GM12878 (cell line): Measurements from ENCODE around the gene RAET1E. TPM values are rescaled to one million over a fixed set of nuclear protein-coding genes. Genes with fewer than 3 reads are reported as not detected.

Experiments
- ATAC-seq: fragments of 200-7000 bp; cut with Tn5 transposase; 3 replicates; pipeline ENCODE4 v1.9.1; 2020; ENCODE audit warnings: mild to moderate bottlenecking, moderate library complexity
- BruUV-seq: library from RNA; stranded (reverse); fragments of 400-500 nt; replicated peaks from 2 replicates; lab custom pipeline; 2021; lab: Mats Ljungman, UMichigan
- CTCF ChIA-PET: fragments of 300-600 bp; sonication (Branson Sonifier 250); formaldehyde crosslinking; extraction: SDS; loops from one replicate; lab custom pipeline; 2021; ENCODE audit warnings: inconsistent platforms; lab: Yijun Ruan, JAX
- POLR2A ChIA-PET: fragments of 350-600 bp; formaldehyde crosslinking; extraction: SDS; loops from one replicate; lab custom pipeline; 2021; ENCODE audit warnings: inconsistent platforms; lab: Charles Lee
- RAD21 ChIA-PET: fragments of 300-600 bp; sonication (Branson Sonifier 250); formaldehyde crosslinking; loops from one replicate; lab custom pipeline; 2023; ENCODE audit warnings: antibody characterized with exemption; ENCODE audit not compliant: unreplicated experiment; lab: Charles Lee
- SMC1A ChIA-PET: fragments of 300-600 bp; sonication (Branson Sonifier 250); formaldehyde crosslinking; loops from one replicate; lab custom pipeline; 2023; ENCODE audit not compliant: unreplicated experiment, uncharacterized antibody; lab: Charles Lee
- DNase-seq: peaks from one replicate; pipeline ENCODE4 v3.0.0-alpha.2; 2011; ENCODE audit warnings: low read depth, low spot score
- FAIRE-seq: peaks from 3 replicates; lab custom pipeline; 2011; peaks lifted over from hg19 to GRCh38; lab: Jason Lieb, UNC
- H2AFZ ChIP-seq: 2 replicates; pipeline ENCODE4 v1.6.0; 2011; ENCODE audit warnings: low read depth, low read length, control low read depth; ENCODE audit not compliant: control insufficient read depth
- H3K27ac ChIP-seq: 2 replicates; pipeline ENCODE4 v1.5.1; 2011; ENCODE audit warnings: control low read depth; ENCODE audit not compliant: control insufficient read depth, insufficient read depth
- H3K27me3 ChIP-seq, 2 experiments: replicated peaks in 1 of 2; 2 replicates each; pipeline versions ENCODE4 v1.6.0 to v1.6.1; 2011; ENCODE audit warnings: low read length in 1 of 2; ENCODE audit not compliant: control insufficient read depth in 2 of 2, insufficient read depth in 2 of 2
- H3K36me3 ChIP-seq, 2 experiments: 2 replicates each; pipeline ENCODE4 v1.5.1; 2011; ENCODE audit warnings: low read length in 1 of 2; ENCODE audit not compliant: control insufficient read depth in 2 of 2, insufficient read depth in 2 of 2
- H3K4me1 ChIP-seq: 2 replicates; pipeline ENCODE4 v1.6.1; 2011; ENCODE audit warnings: mild to moderate bottlenecking, low read length, moderate library complexity, mixed read lengths; ENCODE audit not compliant: control insufficient read depth, insufficient read depth
- H3K4me2 ChIP-seq: 2 replicates; pipeline ENCODE4 v1.6.0; 2011; ENCODE audit warnings: control low read depth; ENCODE audit not compliant: control insufficient read depth, insufficient read depth
- H3K4me3 ChIP-seq: fragments of 200-600 bp; sonication (generic); 2 replicates; pipeline ENCODE4 v1.5.1; 2016
- H3K79me2 ChIP-seq: 2 replicates; pipeline ENCODE4 v1.6.0; 2011; ENCODE audit warnings: low read length; ENCODE audit not compliant: control insufficient read depth, insufficient read depth
- H3K9ac ChIP-seq: 2 replicates; pipeline ENCODE4 v1.8.0; 2011; ENCODE audit warnings: low read length, control low read depth, mixed read lengths; ENCODE audit not compliant: control insufficient read depth, insufficient read depth
- H3K9me3 ChIP-seq: replicated peaks from 3 replicates; pipeline ENCODE4 v1.5.1; 2011; ENCODE audit warnings: mild to moderate bottlenecking, low read length; ENCODE audit not compliant: control insufficient read depth, insufficient read depth
- H4K20me1 ChIP-seq: 2 replicates; pipeline ENCODE4 v1.6.0; 2011; ENCODE audit not compliant: control insufficient read depth, insufficient read depth
- BACH1 ChIP-seq: fragments of 450-650 bp; IDR thresholded peaks from 2 replicates; pipeline ENCODE4 v1.6.1; 2017; ENCODE audit warnings: mild to moderate bottlenecking, borderline replicate concordance
- CBX5 ChIP-seq: sonication (generic); IDR thresholded peaks from 2 replicates; pipeline ENCODE4 v1.6.1; 2016; ENCODE audit warnings: low read depth, moderate library complexity, mild to moderate bottlenecking, inconsistent platforms
- CREB1 ChIP-seq: IDR thresholded peaks from 2 replicates; pipeline ENCODE4 v1.6.1; 2012; ENCODE audit warnings: low read depth, mild to moderate bottlenecking, inconsistent platforms
- ETV6 ChIP-seq, 2 experiments: fragments of 450-650 bp in 1 of 2; IDR thresholded peaks in 1 of 2; conservative IDR thresholded peaks in 1 of 2; 2 replicates each; pipeline ENCODE4 v1.6.1; 2014; ENCODE audit warnings: antibody characterized with exemption in 1 of 2, borderline replicate concordance in 1 of 2, low read depth in 1 of 2, mild to moderate bottlenecking in 1 of 2, moderate library complexity in 1 of 2
- FOS ChIP-seq: IDR thresholded peaks from 3 replicates; pipeline ENCODE4 v1.6.1; 2011; ENCODE audit warnings: borderline replicate concordance; ENCODE audit not compliant: insufficient read length; ENCODE audit errors: extremely low read depth
- GABPA ChIP-seq: IDR thresholded peaks from 2 replicates; pipeline ENCODE4 v1.6.1; 2014; ENCODE audit warnings: antibody characterized with exemption, low read depth, mild to moderate bottlenecking, inconsistent platforms
- HDGF ChIP-seq: fragments of 450-650 bp; IDR thresholded peaks from 2 replicates; pipeline ENCODE4 v1.6.1; 2016; ENCODE audit warnings: antibody characterized with exemption
- NR2C1 ChIP-seq: fragments of 450-650 bp; IDR thresholded peaks from 2 replicates; pipeline ENCODE4 v1.6.1; 2017; ENCODE audit warnings: antibody characterized with exemption, mild to moderate bottlenecking, moderate library complexity
- PKNOX1 ChIP-seq: fragments of 450-650 bp; IDR thresholded peaks from 2 replicates; pipeline ENCODE4 v1.6.1; 2016; ENCODE audit warnings: mild to moderate bottlenecking
- POLR2A ChIP-seq: IDR thresholded peaks from 2 replicates; pipeline ENCODE4 v1.6.1; 2011; ENCODE audit warnings: low read depth, mild to moderate bottlenecking, low read length
- POLR2AphosphoS2 ChIP-seq: IDR thresholded peaks from 2 replicates; pipeline ENCODE4 v1.6.1; 2011; ENCODE audit warnings: low read depth, mild to moderate bottlenecking, low read length, improper control_type of control experiment, moderate library complexity
- RAD21 ChIP-seq: IDR thresholded peaks from 2 replicates; pipeline ENCODE4 v1.6.1; 2011; ENCODE audit warnings: mild to moderate bottlenecking, low read depth, low read length, moderate library complexity; ENCODE audit not compliant: insufficient read depth
- RAD51 ChIP-seq: fragments of 450-650 bp; IDR thresholded peaks from 2 replicates; pipeline ENCODE4 v1.6.1; 2016; ENCODE audit warnings: moderate library complexity, mild to moderate bottlenecking, inconsistent platforms
- REST ChIP-seq: IDR thresholded peaks from 2 replicates; pipeline ENCODE4 v1.6.1; 2012; ENCODE audit warnings: mild to moderate bottlenecking, low read depth, low read length
- SPI1 ChIP-seq: IDR thresholded peaks from 2 replicates; pipeline ENCODE4 v1.6.1; 2011; ENCODE audit warnings: low read depth, mild to moderate bottlenecking, low read length, moderate library complexity, borderline replicate concordance; ENCODE audit not compliant: insufficient read depth
- TCF3 ChIP-seq: IDR thresholded peaks from 2 replicates; pipeline ENCODE4 v1.6.1; 2012; ENCODE audit warnings: low read depth, mild to moderate bottlenecking, low read length, borderline replicate concordance; ENCODE audit not compliant: insufficient read depth
- ZNF217 ChIP-seq: fragments of 450-650 bp; IDR thresholded peaks from 2 replicates; pipeline ENCODE4 v1.6.1; 2017; ENCODE audit warnings: antibody characterized with exemption, mild to moderate bottlenecking
- ZNF622 ChIP-seq: fragments of 450-650 bp; IDR thresholded peaks from 2 replicates; pipeline ENCODE4 v1.6.1; 2017; ENCODE audit warnings: mild to moderate bottlenecking, inconsistent platforms
- WGBS: methylation state at CpG from one replicate; pipeline ENCODE4 v1.1.6; 2016; ENCODE audit warnings: low lambda C conversion rate; ENCODE audit not compliant: insufficient replicate concordance, insufficient coverage; ENCODE audit errors: missing lambda C conversion rate; 5-methylcytosine and 5-hydroxymethylcytosine counted together
- in situ Hi-C: fragments of 300-500 bp; cut with MboI; formaldehyde crosslinking; loops from 9 replicates; pipeline ENCODE4 v1.14.3; 2018; ENCODE audit warnings: mixed read lengths
- intact Hi-C: fragments of 100-400 bp; cut with micrococcal nuclease; formaldehyde crosslinking; loops from one replicate; pipeline ENCODE4 v1.14.2; 2022; ENCODE audit not compliant: unreplicated experiment
- polyA plus RNA-seq, 11 experiments: library from polyadenylated mRNA; depleted of rRNA in 4 of 11; unstranded in 6 of 11; stranded (reverse) in 5 of 11; fragments of >200 nt; fragmentation: Nextera tagmentation in 4 of 11; fragmentation: Illumina TruSeq in 1 of 11; extraction: Ambion mirVana in 4 of 11; extraction: Trizol in 1 of 11; gene quantifications; 1 replicate in 1 of 11; 2 replicates in 10 of 11; pipeline versions ENCODE4 v1.2.1 to v1.2.3, GENCODE V29; 2011 to 2016; ENCODE audit warnings: inconsistent platforms in 2 of 11, missing spikeins in 2 of 11, low read depth in 1 of 11
- total RNA-seq, 4 experiments: library from RNA; depleted of rRNA in 3 of 4; stranded (reverse); fragments of >200 nt in 3 of 4; fragmentation: Illumina TruSeq in 1 of 4; extraction: Trizol in 1 of 4; gene quantifications; 2 replicates each; pipeline versions ENCODE4 v1.2.1 to v1.2.3, GENCODE V29; 2013 to 2021

The RAET1E gene
- total and polyA plus RNA-seq, 10 of the 15 experiments (the other 5 are each of a cell fraction or from before 2014, with no cell fraction given) = not detected

GRCh38 chr6:149895833-149896271 lies 2.1 kb downstream of the RAET1E start:
- Histone ChIP-seq H3K9me3 (no peaks in the 10 kb centered on the region), H3K9ac (no peak overlapping the region), H3K4me1 (no peaks in the 10 kb centered on the region), H3K4me2 (no peak overlapping the region), H3K27me3 (peaks cover 0 to 5% of the 10 kb centered on the region in 2 experiments; a peak in 2 of 4 replicates), H2AFZ (no peak overlapping the region), H3K79me2 (no peaks in the 10 kb centered on the region), H3K27ac (no peak overlapping the region), H4K20me1 (no peaks in the 10 kb centered on the region), H3K4me3 (no peak overlapping the region), H3K36me3 (no peaks in the 10 kb centered on the region)
- 47% methylated on average over 5 of the region's 5 CpGs for WGBS
- intact Hi-C loops (no loop called here), in situ Hi-C loops (no loop called here)
- ChIA-PET SMC1A (no interaction called here), POLR2A (no interaction called here), RAD21 (no interaction called here), CTCF (interaction anchor here (0.6 kb wide), 1 partner anchor 30 kb away, joined by 3 read pairs; no protein-coding TSS in a partner anchor)
- DNase-seq (no peak), FAIRE-seq (no peak), ATAC-seq (no peak)
- no peak for TF ChIP-seq TCF3
- no peak for TF ChIP-seq RAD21
- no peak for TF ChIP-seq REST
- TF ChIP-seq NR2C1 = no peak
- TF ChIP-seq BACH1 = no peak
- TF ChIP-seq CBX5 = no peak
- no peak for TF ChIP-seq PKNOX1
- TF ChIP-seq POLR2A = no peak
- TF ChIP-seq FOS = no peak
- no peak for TF ChIP-seq SPI1
- no peak for TF ChIP-seq POLR2AphosphoS2
- no peak for TF ChIP-seq ZNF217
- no peak for TF ChIP-seq RAD51
- no peak for TF ChIP-seq GABPA
- no peak for TF ChIP-seq HDGF
- no peak for TF ChIP-seq CREB1
- TF ChIP-seq ZNF622 = no peak
- TF ChIP-seq ETV6 (conservative IDR thresholded peaks at IDR 0.05 in 1 of 2, IDR thresholded peaks at IDR 0.05 in 1 of 2; ENCODE audit: borderline replicate concordance in 1 of 2, low read depth in 1 of 2) = no peak
- no TSS peak for BruUV-seq
